WTC11 (cell line): Measurements from ENCODE around the gene MRPL40.

ENCODE experiments used
- CREB1 ChIP-seq: sonication (generic); formaldehyde crosslinking; IDR thresholded peaks from 2 replicates; pipeline ENCODE4 v1.8.0; 2023; ENCODE audit warnings: mild to moderate bottlenecking, missing genetic modification reagents
- CTCF ChIP-seq: fragments of 200-600 bp; IDR thresholded peaks from 2 replicates; pipeline ENCODE4 v1.8.0; 2022; ENCODE audit warnings: antibody characterized with exemption
- ESRRA ChIP-seq: sonication (generic); formaldehyde crosslinking; IDR thresholded peaks from 2 replicates; pipeline ENCODE4 v1.8.1; 2022; ENCODE audit warnings: mild to moderate bottlenecking, missing genetic modification reagents, borderline replicate concordance
- GTF2I ChIP-seq: fragments of 250-450 bp; sonication (Bioruptor Pico); conservative IDR thresholded peaks from 2 replicates; pipeline ENCODE4 v1.4.0; 2021; ENCODE audit warnings: mild to moderate bottlenecking
- IRF1 ChIP-seq: sonication (generic); formaldehyde crosslinking; IDR thresholded peaks from 2 replicates; pipeline ENCODE4 v1.8.0; 2023; ENCODE audit warnings: missing genetic modification reagents
- MXD4 ChIP-seq: fragments of 250-450 bp; sonication (Bioruptor Pico); IDR thresholded peaks from 2 replicates; pipeline ENCODE4 v1.8.0; 2021; ENCODE audit warnings: mild to moderate bottlenecking, moderate library complexity, borderline replicate concordance
- NR3C1 ChIP-seq: sonication (generic); formaldehyde crosslinking; conservative IDR thresholded peaks from 2 replicates; pipeline ENCODE4 v1.8.1; 2023; ENCODE audit warnings: low read depth, mild to moderate bottlenecking, missing genetic modification reagents
- TEAD1 ChIP-seq: sonication (generic); formaldehyde crosslinking; IDR thresholded peaks from 2 replicates; pipeline ENCODE4 v1.8.0; 2022; ENCODE audit warnings: mild to moderate bottlenecking, missing genetic modification reagents
- ZNF121 ChIP-seq: sonication (generic); formaldehyde crosslinking; IDR thresholded peaks from 2 replicates; pipeline ENCODE4 v1.8.0; 2023; ENCODE audit warnings: missing genetic modification reagents
- ZNF263 ChIP-seq: sonication (generic); formaldehyde crosslinking; IDR thresholded peaks from 2 replicates; pipeline ENCODE4 v1.8.1; 2022; ENCODE audit warnings: low read depth, mild to moderate bottlenecking, moderate library complexity, missing genetic modification reagents
- TF ChIP-seq, protein P1 (sequence below): sonication (generic); formaldehyde crosslinking; IDR thresholded peaks from 2 replicates; pipeline ENCODE4 v1.8.1; 2022; ENCODE audit warnings: mild to moderate bottlenecking, missing genetic modification reagents, moderate library complexity, borderline replicate concordance
- TF ChIP-seq, protein P2 (sequence below): sonication (generic); formaldehyde crosslinking; IDR thresholded peaks from 2 replicates; pipeline ENCODE4 v1.8.0; 2022; ENCODE audit warnings: mild to moderate bottlenecking, missing genetic modification reagents
- TF ChIP-seq, protein P3 (sequence below): sonication (generic); formaldehyde crosslinking; IDR thresholded peaks from 2 replicates; pipeline ENCODE4 v1.8.0; 2022; ENCODE audit warnings: mild to moderate bottlenecking, missing genetic modification reagents

DNA sequence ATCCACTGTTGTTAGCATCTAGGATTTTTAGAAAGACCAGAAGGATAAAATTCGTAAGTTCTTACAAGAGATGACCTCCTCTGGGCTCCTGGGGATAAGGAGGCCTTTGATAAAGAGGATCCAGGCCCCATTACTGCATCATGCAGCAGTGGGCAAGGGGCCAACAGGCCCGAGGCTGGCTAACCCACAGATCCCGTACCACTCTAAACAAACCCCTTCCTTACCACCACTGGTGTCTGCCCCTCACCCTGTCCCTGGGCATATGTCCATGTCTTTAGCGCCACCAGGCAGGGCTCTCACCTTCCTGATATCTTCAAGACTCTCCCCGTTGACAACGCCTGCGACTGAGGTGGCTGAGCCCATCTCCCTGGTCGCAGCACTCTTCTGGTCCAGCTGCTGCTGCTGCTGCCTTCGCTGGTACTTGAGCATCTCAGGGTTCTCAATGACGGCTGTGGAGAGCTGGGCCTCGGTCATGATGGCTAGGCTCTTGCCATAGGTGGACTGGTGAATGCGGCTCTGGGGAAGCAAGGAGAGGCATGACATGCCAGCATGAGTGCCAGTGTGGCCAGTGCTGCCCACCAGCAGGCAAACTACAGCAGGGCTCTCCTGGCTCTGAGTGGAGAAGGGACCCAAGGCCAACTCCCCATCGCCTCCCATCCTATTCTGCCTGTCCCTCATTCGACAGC, 47.0 kb upstream of the MRPL40 start:
- no peak for TF ChIP-seq CTCF
- no peak for TF ChIP-seq MXD4 (CRISPR knock-in tag)
- TF ChIP-seq, protein P1, sequence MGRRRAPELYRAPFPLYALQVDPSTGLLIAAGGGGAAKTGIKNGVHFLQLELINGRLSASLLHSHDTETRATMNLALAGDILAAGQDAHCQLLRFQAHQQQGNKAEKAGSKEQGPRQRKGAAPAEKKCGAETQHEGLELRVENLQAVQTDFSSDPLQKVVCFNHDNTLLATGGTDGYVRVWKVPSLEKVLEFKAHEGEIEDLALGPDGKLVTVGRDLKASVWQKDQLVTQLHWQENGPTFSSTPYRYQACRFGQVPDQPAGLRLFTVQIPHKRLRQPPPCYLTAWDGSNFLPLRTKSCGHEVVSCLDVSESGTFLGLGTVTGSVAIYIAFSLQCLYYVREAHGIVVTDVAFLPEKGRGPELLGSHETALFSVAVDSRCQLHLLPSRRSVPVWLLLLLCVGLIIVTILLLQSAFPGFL (CRISPR knock-in tag), result no peak
- no peak for TF ChIP-seq ZNF263
- TF ChIP-seq TEAD1, result no peak
- TF ChIP-seq NR3C1 (CRISPR knock-in tag), result no peak
- TF ChIP-seq GTF2I (CRISPR knock-in tag), result no peak
- TF ChIP-seq, protein P2, sequence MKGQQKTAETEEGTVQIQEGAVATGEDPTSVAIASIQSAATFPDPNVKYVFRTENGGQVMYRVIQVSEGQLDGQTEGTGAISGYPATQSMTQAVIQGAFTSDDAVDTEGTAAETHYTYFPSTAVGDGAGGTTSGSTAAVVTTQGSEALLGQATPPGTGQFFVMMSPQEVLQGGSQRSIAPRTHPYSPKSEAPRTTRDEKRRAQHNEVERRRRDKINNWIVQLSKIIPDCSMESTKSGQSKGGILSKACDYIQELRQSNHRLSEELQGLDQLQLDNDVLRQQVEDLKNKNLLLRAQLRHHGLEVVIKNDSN (CRISPR knock-in tag), result no peak
- TF ChIP-seq IRF1 (CRISPR knock-in tag), result no peak
- no peak for TF ChIP-seq CREB1 (CRISPR knock-in tag)
- no peak for TF ChIP-seq ESRRA (CRISPR knock-in tag)
- TF ChIP-seq ZNF121, result no peak
- TF ChIP-seq, protein P3, sequence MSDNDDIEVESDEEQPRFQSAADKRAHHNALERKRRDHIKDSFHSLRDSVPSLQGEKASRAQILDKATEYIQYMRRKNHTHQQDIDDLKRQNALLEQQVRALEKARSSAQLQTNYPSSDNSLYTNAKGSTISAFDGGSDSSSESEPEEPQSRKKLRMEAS, result no peak
